Measurements from ENCODE around the gene PLA2G4F. TPM values are rescaled to one million over a fixed set of nuclear protein-coding genes. Genes with fewer than 3 reads are reported as not detected.

Gene PLA2G4F
- total and polyA plus RNA-seq, 10 donors = 0.03 TPM; not detected in 9

DNA sequence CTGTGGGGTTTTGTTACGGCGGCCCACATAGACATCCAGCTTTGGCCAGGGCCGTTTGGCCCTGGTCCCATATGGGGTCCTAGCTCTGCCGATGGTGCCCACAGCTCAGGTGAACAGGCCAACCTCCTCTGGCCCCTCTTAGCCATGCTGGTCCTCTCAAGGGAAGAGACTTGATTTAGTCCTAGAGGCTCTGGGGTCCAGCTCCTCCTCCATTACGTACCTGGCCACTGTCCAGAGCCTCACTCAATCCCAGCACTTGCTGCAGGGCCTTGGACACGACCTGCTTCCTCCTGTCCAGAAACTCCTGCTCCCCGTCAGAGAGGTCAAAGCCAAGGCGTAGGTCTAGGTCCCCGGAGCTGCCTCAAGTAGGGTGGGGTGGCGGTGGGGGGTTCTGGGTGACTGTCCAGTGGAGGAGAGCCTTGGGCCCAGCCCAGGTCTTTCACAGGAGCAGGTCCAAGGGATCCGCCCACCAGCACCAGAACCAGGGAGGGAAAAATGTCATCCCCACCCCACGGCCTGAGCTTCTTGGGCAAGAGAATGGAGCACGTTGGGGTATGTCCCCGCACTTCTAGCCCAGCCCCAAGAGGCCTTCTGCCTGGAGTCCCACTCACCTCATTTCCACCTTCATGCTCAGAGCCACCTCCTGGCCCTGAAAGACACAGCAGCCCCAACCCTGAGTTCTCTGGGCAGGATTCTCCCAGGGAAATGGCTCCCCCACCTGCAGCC lies 6.8 kb downstream of the PLA2G4F start:
- TF ChIP-seq POLR2A (IDR thresholded peaks at IDR 0.05) (no peak), POLR2AphosphoS5 (IDR thresholded peaks at IDR 0.05) (no peak)
- TF ChIP-seq, protein P1, sequence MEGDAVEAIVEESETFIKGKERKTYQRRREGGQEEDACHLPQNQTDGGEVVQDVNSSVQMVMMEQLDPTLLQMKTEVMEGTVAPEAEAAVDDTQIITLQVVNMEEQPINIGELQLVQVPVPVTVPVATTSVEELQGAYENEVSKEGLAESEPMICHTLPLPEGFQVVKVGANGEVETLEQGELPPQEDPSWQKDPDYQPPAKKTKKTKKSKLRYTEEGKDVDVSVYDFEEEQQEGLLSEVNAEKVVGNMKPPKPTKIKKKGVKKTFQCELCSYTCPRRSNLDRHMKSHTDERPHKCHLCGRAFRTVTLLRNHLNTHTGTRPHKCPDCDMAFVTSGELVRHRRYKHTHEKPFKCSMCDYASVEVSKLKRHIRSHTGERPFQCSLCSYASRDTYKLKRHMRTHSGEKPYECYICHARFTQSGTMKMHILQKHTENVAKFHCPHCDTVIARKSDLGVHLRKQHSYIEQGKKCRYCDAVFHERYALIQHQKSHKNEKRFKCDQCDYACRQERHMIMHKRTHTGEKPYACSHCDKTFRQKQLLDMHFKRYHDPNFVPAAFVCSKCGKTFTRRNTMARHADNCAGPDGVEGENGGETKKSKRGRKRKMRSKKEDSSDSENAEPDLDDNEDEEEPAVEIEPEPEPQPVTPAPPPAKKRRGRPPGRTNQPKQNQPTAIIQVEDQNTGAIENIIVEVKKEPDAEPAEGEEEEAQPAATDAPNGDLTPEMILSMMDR (IDR thresholded peaks at IDR 0.05 in 8 of 11, conservative IDR thresholded peaks at IDR 0.05 in 3 of 11) = no peak
- no peak overlapping the region for H3K4me3 ChIP-seq
- peak; percentile 52 for DNase-seq
- H3K27me3 ChIP-seq (replicated peaks in 1 of 7) = peaks cover 0 to 3% (median 0%) of the 10 kb centered on the region in 7 donors
- H3K36me3 ChIP-seq = no peaks in the 10 kb centered on the region
- no peaks in the 10 kb centered on the region for H3K9me3 ChIP-seq
- H3K4me1 ChIP-seq = no peaks in the 10 kb centered on the region
- intact Hi-C loops (cut with DNase I; ENCODE audit: low total_unique reads) = no loop called here
- WGBS, 5 donors = 77 to 91% (median 87%) methylated on average over 5 to 14 of the region's 14 CpGs
- no peak overlapping the region for H3K27ac ChIP-seq

DNA sequence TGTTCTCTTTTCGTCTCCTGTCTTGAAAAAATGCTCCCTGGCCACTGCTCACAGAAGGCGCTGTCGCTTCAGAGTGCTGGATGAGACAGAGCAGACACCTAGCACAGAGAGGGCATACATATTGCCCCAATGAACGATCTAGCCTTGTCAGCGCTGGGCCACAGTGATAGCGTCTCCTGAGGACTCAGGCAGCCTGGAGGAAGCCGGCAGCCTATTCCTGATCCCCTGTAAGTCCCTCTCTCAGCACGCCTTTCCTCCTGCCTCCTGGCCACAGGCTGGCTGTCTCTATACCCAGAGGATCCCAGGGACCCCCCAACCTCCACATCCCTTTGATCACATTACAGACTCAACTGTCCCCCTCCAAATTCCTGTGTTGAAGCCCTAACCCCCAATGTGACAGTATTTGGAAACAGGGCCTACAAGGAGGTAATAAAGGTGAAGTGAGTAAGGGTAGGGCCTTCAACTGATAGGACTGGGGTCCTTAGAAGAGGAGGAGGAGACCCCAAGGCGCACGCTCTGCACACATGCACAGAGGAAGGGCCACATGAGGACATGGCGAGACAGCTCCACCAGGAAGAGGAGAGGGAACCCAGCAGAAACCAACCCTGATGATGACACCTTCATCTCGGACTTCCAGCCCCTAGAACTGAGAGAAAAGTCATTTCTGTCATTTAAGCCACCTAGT lies 7.5 kb downstream of the PLA2G4F start:
- TF ChIP-seq POLR2A (IDR thresholded peaks at IDR 0.05) = no peak
- TF ChIP-seq, protein P1 (IDR thresholded peaks at IDR 0.05 in 8 of 11, conservative IDR thresholded peaks at IDR 0.05 in 3 of 11) = no peak
- no peak for TF ChIP-seq POLR2AphosphoS5 (IDR thresholded peaks at IDR 0.05)
- Histone ChIP-seq H3K27ac (no peak overlapping the region), H3K27me3 (replicated peaks in 1 of 7) (peaks cover 0 to 5% (median 0%) of the 10 kb centered on the region in 7 donors), H3K36me3 (no peaks in the 10 kb centered on the region), H3K4me3 (no peak overlapping the region), H3K9me3 (no peaks in the 10 kb centered on the region), H3K4me1 (no peaks in the 10 kb centered on the region)
- intact Hi-C loops (cut with DNase I; ENCODE audit: low total_unique reads) = no loop called here
- 83 to 95% (median 85%) methylated on average over 12 of the region's 12 CpGs for WGBS, 5 donors
- no peak for DNase-seq

- WGBS, 5 donors = 75 to 97% (median 91%) methylated on average over 4 of the region's 4 CpGs
- intact Hi-C loops (cut with DNase I; ENCODE audit: low total_unique reads) = no loop called here
- no peak for DNase-seq
These were observed 9.1 kb downstream of the PLA2G4F start for GRCh38 chr15:42147431-42147735.

More at GRCh38 chr15:42147431-42147735, 9.1 kb downstream of the PLA2G4F start:
- Histone ChIP-seq H3K27me3 (replicated peaks in 1 of 7) (peaks cover 0 to 5% (median 0%) of the 10 kb centered on the region in 7 donors), H3K27ac (no peak overlapping the region), H3K36me3 (no peaks in the 10 kb centered on the region), H3K9me3 (no peaks in the 10 kb centered on the region), H3K4me3 (no peak overlapping the region), H3K4me1 (no peaks in the 10 kb centered on the region)
- TF ChIP-seq POLR2AphosphoS5 (IDR thresholded peaks at IDR 0.05) (no peak), POLR2A (IDR thresholded peaks at IDR 0.05) (no peak)
- TF ChIP-seq, protein P1 (IDR thresholded peaks at IDR 0.05 in 8 of 11, conservative IDR thresholded peaks at IDR 0.05 in 3 of 11) = no peak
